ENCODE measurements around the gene AKAP12.

DNA sequence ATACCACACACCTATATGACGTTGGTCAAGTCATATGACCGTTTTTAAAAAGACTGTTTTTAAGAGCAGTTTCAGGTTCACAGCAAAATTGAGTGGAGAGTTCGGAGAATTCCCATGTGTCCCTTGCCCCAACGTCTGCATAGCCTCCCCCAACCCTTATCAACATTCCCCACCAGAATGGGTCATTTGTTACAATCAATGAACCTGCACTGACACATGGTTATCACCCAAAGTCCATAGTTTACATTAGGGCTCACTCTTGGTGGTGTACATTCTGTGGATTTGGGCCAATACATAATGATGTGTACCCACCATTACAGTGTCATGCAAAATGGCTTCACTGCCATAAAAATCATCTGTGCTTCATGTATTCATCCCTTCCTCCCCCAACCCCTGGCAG is 99.6 kb downstream of the AKAP12 start:
- TF ChIP-seq, protein P1, sequence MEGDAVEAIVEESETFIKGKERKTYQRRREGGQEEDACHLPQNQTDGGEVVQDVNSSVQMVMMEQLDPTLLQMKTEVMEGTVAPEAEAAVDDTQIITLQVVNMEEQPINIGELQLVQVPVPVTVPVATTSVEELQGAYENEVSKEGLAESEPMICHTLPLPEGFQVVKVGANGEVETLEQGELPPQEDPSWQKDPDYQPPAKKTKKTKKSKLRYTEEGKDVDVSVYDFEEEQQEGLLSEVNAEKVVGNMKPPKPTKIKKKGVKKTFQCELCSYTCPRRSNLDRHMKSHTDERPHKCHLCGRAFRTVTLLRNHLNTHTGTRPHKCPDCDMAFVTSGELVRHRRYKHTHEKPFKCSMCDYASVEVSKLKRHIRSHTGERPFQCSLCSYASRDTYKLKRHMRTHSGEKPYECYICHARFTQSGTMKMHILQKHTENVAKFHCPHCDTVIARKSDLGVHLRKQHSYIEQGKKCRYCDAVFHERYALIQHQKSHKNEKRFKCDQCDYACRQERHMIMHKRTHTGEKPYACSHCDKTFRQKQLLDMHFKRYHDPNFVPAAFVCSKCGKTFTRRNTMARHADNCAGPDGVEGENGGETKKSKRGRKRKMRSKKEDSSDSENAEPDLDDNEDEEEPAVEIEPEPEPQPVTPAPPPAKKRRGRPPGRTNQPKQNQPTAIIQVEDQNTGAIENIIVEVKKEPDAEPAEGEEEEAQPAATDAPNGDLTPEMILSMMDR (IDR thresholded peaks at IDR 0.05; ENCODE audit: low read depth, low read length), result no peak
- no peak for TF ChIP-seq POLR2A (IDR thresholded peaks at IDR 0.05; ENCODE audit: extremely low read depth, insufficient read length)
- TF ChIP-seq, protein P2, sequence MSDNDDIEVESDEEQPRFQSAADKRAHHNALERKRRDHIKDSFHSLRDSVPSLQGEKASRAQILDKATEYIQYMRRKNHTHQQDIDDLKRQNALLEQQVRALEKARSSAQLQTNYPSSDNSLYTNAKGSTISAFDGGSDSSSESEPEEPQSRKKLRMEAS (IDR thresholded peaks at IDR 0.05; ENCODE audit: low read depth, low read length), result no peak
